Measurements from ENCODE around the gene SH3PXD2B. TPM values are rescaled to one million over a fixed set of nuclear protein-coding genes. Genes with fewer than 3 reads are reported as not detected.
"Not testable (repeated sequence)": the region's sequence is repeated elsewhere in the genome, so short reads cannot be mapped to it uniquely, and the experiment has no call there.

The SH3PXD2B gene
- total RNA-seq, 1 donor = 0.52 TPM

DNA sequence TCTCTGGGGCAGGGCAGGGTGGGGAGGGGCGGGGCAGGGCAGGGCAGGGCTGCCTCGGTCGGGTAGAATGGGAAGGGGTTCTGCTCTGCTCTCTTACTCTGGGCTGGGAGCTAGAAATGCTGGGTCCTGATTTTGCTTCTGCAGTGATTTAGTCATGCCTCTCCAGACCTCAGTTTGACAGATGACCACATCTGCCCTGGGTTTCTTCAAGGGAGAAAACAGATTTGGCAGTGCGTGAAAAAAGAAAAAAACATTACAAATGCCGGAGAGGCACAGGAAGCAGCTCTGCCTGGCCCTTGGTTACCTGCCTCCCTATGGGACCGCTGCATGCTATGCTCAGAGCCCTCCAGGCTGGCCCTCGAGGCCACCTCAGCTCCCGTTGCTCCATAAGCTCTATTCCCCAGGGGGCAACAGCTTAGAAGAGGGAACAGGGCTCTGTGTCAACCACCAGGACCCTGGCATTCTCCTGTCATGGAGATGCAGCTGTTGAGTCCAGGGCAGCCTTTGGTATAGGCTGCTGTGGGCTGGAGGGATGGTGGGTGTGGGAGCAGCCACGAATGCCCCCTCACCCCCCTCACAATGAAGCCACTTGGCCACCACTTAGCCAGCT lies 117.5 kb downstream of the SH3PXD2B start:
- no peak overlapping the region for H3K4me3 ChIP-seq (ENCODE audit: low read length)
- H3K9me3 ChIP-seq (ENCODE audit: low read depth, low read length) = no peaks in the 10 kb centered on the region
- H3K27me3 ChIP-seq (ENCODE audit: insufficient read depth, low read length) = no peaks in the 10 kb centered on the region
- no peaks in the 10 kb centered on the region for H3K4me1 ChIP-seq (ENCODE audit: insufficient read depth, low read length)

DNA sequence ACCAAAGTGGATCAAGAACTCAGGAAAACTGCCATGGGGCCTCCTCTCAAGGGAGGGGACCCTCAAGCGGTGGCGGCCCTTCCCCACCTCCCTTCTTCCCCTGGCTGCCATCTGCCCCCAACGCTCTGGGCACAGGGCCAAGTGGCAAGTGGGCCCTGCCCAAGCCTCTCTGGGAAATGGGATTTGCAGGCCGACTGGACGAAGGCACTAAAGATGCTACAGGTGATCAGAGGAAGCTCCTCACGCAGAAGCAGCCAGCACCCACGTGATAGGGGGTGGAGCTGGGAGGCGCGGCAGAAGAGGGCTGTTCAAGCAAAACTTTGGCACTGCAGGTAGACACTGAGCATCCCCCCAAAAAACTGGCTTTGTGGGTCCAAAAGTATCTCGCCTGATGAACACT lies 118.1 kb downstream of the SH3PXD2B start:
- Histone ChIP-seq H3K9me3 (ENCODE audit: low read depth, low read length) (no peaks in the 10 kb centered on the region), H3K4me1 (ENCODE audit: insufficient read depth, low read length) (no peaks in the 10 kb centered on the region), H3K27me3 (ENCODE audit: insufficient read depth, low read length) (no peaks in the 10 kb centered on the region), H3K4me3 (ENCODE audit: low read length) (no peak overlapping the region)

DNA sequence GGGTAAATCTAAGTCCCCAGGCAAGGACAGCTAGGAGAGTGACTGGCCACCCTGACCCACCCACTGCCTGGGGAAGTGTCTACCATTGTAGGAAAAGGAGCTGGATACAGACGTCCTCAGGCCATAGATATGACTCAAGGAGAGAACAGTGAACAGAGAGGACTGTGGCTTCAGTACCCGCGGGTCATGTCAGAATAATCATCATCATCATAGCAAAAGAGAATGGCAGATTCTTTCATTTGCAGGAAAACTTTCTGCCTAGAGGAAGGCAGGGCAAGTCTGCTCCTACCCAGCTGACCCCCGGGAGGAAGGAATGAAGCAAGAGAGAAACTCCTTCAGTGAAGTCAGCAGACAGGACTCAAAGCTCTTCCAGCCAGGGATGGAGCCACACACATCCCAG lies 118.6 kb downstream of the SH3PXD2B start:
- Histone ChIP-seq H3K27me3 (ENCODE audit: insufficient read depth, low read length) (no peaks in the 10 kb centered on the region), H3K4me1 (ENCODE audit: insufficient read depth, low read length) (no peaks in the 10 kb centered on the region), H3K4me3 (ENCODE audit: low read length) (no peak overlapping the region), H3K9me3 (ENCODE audit: low read depth, low read length) (no peaks in the 10 kb centered on the region)

DNA sequence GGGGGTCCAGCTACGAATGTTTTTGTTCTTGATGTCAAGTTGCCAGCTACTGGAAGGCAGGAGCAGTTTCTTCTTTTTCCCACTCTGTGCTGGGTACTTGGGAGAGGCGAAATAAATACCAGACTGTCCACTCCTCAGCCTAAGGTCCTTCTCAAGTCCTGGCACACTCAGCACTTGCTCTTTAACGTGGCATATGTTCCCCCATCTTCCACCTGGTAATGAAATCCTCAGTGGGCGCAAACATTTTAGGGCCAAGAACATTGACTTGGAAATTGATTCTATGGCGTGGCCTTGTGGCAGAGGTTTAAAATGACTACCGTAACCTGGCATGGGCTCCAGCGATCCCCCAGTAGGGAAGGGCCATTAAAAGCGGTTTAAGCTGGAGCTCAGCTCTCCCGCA lies 119.7 kb downstream of the SH3PXD2B start:
- H3K27me3 ChIP-seq (ENCODE audit: insufficient read depth, low read length) = no peaks in the 10 kb centered on the region

DNA sequence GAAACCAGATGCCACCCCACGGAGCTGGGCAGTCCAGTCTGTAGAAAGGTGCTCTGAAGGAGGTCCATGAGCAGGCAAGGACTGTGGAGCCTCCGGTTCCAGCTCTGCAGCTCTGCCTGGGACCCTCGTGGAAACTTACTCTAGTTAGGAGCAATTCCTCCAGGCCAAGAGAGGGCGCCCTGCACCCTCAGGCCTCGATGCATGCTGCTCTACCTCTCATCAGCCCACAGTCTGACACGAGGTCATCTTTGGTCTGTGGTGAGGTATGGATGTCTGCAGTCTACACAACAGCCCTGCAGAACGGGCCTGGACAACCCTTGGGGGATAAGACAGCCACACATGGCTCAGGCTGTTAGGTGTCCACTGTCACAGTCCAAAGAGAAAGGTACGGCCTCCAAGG lies 120.1 kb downstream of the SH3PXD2B start:
- no peak overlapping the region for H3K4me3 ChIP-seq (ENCODE audit: low read length)
- no peaks in the 10 kb centered on the region for H3K27me3 ChIP-seq (ENCODE audit: insufficient read depth, low read length)
- H3K9me3 ChIP-seq (ENCODE audit: low read depth, low read length) = no peaks in the 10 kb centered on the region
- no peaks in the 10 kb centered on the region for H3K4me1 ChIP-seq (ENCODE audit: insufficient read depth, low read length)

More for the DNA sequence above, 119.7 kb downstream of the SH3PXD2B start:
- Histone ChIP-seq H3K9me3 (ENCODE audit: low read depth, low read length) (no peaks in the 10 kb centered on the region), H3K4me3 (ENCODE audit: low read length) (no peak overlapping the region), H3K4me1 (ENCODE audit: insufficient read depth, low read length) (no peaks in the 10 kb centered on the region)

DNA sequence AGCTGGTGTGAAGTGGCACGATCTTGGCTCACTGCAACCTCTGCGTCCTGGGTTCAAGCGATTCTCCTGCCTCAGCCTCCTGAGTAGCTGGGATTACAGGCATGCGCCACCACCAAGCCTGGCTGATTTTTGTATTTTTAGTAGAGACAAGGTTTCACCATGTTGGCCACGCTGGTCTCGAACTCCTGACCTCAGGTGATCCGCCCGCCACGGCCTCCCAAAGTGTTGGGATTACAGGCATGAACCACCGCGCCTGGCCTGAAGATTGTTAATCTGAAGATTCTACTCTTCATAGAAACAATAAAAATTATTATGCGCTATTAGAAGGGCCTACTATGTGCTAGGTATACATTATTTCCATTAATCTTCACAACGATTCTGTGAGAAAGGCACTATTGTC lies 127.4 kb downstream of the SH3PXD2B start:
- H3K9me3 ChIP-seq (ENCODE audit: low read depth, low read length); H3K27me3 ChIP-seq (ENCODE audit: insufficient read depth, low read length); H3K4me3 ChIP-seq (ENCODE audit: low read length): not testable (repeated sequence)

DNA sequence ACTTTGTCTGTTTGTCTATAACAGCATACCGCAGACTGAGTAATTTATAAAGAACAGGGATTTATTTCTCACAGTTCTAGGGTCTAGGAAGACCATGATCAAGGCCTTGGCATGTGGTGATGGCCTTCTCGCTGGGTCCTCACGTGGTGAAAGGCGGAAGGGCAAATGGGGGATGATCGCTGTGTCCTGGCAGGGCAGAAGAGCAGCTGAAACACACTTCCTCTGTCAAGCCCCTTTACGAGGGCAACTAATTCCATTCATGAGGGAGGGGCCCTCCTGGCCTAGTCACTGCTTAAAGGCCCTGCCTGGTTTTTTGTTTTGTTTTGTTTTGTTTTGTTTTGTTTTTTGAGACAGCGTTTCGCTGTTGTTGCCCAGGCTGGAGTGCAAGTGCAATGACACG lies 128.9 kb downstream of the SH3PXD2B start:
- no peaks in the 10 kb centered on the region for H3K27me3 ChIP-seq (ENCODE audit: insufficient read depth, low read length)
- no peaks in the 10 kb centered on the region for H3K9me3 ChIP-seq (ENCODE audit: low read depth, low read length)
- H3K4me1 ChIP-seq (ENCODE audit: insufficient read depth, low read length) = no peaks in the 10 kb centered on the region
- H3K4me3 ChIP-seq (ENCODE audit: low read length) = no peak overlapping the region

More for the DNA sequence above, 127.4 kb downstream of the SH3PXD2B start:
- H3K4me1 ChIP-seq (ENCODE audit: insufficient read depth, low read length) = not testable (repeated sequence)

DNA sequence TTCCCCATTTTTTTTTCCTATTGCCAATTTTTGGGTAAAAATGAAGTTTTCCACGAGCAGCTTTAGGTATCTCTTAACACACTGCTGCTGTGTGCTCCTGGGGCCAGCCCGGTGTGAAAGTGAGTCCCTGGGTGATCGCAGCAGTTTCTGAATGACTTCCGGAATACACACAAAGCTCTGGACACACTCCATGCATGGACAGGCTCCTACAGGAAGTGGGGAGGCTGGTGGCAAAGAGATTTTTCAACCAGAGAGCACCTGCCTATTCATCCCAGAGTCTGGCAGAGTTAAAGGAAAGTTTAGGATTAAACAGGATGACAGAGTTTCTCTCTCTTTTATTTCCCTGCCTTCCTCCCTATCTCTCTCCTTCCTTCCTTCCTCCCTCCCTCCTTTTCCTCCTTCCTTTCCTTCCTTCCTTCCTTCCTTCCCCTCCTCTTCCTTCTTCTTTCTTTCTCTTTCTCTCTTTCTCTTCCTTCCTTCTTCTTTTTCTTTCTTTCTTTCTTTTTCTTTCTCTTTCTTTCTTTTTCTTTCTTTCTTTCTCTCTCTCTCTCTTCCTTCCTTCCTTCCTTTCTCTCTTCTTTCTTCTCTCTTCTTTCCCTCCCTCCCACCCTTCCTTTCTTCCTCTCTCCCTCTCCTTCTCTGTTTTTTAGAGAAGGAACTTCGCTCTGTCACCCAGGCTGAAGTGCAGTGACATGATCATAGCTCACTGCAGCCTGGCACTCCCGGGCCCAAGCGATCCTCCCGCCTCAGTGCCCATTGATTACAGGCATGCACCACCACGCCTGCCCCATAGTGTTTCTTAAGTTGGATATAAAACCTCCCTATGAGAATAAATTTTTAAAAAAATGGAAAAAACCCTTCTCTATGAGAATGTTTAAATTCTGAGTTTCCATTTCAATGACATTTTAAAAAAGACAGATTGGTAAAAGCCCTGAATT lies 132.0 kb downstream of the SH3PXD2B start:
- H3K27me3 ChIP-seq (ENCODE audit: insufficient read depth, low read length) = no peaks in the 10 kb centered on the region
- no peaks in the 10 kb centered on the region for H3K9me3 ChIP-seq (ENCODE audit: low read depth, low read length)
- H3K4me1 ChIP-seq (ENCODE audit: insufficient read depth, low read length) = no peaks in the 10 kb centered on the region
- H3K4me3 ChIP-seq (ENCODE audit: low read length) = no peak overlapping the region

DNA sequence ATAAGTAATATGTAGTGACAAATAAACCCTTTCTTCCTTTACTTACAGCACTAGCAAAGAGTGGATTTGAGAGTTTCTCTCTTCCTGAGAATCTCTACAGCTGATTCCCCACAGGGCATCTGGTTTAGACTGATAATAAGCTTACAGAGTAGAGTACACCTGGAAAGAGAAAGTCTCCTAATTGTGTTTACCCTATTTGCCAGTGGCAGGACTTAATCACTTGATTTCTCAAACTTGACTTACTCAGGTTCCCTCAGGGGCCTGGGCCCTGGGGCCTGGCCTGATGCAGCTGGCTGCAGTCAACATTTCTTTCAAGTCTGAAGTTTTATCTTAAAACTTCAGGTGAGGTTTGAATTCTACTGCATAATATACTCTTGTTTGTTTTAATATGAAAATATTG lies 132.7 kb downstream of the SH3PXD2B start:
- Histone ChIP-seq H3K4me3 (ENCODE audit: low read length) (no peak overlapping the region), H3K4me1 (ENCODE audit: insufficient read depth, low read length) (no peaks in the 10 kb centered on the region), H3K27me3 (ENCODE audit: insufficient read depth, low read length) (no peaks in the 10 kb centered on the region), H3K9me3 (ENCODE audit: low read depth, low read length) (no peaks in the 10 kb centered on the region)

DNA sequence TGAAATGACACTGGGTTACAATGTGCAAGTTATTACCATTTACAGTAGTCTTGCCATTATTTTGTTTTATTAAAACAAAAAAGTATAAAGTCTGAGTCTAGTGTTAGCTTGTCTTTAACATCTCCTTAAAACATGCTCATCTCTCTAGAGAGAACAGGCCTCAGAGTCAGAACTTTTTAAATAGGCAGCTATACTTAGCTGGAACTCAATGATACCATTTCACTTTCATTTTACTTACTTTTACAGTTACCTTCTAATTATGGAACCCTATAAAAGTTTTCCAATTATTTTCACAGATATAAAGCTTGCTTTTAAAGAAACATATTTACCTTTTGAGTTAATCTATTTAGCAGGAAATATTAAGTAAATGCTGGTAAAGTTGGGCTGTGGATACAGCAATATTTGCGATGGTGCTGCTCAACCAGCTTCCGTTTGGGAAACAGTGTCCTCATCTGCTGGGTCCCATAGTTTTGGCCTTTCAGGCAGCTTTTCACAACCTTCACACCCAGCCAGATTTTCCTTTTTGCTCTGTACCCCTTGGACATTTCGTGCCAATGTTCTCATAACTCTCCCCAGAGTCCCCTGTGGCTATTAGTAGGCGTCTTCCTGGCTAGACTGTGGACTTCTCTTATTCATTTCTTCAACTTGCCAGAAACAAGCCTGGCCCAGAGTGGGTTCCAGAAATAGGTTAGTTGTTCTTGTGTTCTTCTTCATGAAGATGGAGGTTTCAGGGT lies 134.4 kb downstream of the SH3PXD2B start:
- no peaks in the 10 kb centered on the region for H3K27me3 ChIP-seq (ENCODE audit: insufficient read depth, low read length)
- H3K4me3 ChIP-seq (ENCODE audit: low read length) = no peak overlapping the region
- H3K4me1 ChIP-seq (ENCODE audit: insufficient read depth, low read length) = no peaks in the 10 kb centered on the region
- H3K9me3 ChIP-seq (ENCODE audit: low read depth, low read length) = no peaks in the 10 kb centered on the region

DNA sequence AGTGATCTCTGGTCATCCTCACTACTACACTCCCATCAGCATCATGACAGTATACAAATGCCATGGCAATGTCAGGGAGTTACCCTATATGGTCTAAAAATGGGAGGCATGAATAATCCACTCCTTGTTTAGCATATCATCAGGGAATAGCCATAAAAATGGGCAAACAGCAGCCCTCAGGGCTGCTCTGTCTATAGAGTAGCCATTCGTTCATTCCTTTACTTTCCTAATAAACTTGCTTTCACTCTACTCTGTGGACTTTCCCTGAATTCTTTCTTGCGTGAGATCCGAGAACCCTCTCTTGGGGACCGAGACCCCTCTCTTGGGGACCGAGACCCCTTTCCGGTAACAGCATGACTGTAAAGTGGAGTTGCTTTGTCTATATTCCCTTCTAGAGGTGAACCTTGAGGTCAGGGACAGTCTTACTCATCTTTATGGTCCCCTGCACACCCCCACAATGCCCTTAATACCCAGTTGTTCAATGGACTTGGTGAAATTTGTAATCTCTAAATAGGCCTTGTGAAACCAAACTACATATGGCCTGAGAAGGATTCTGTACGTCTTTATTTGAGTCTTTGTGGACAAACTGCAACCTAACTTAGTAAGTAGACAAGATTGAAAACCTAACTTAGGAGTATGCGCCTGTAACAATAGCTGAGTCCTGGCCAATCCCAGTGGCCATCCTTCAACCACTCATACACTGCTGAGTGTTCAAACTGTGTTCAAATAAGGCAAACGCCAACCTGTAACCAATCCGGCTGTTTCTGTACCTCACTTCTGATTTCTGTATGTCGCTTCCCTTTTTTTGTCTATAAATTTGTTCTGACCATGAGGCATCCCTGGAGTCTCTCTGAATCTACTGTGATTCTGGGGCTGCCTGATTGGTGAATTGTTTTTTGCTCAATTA lies 138.5 kb downstream of the SH3PXD2B start:
- no peaks in the 10 kb centered on the region for H3K4me1 ChIP-seq (ENCODE audit: insufficient read depth, low read length)
- H3K9me3 ChIP-seq (ENCODE audit: low read depth, low read length) = no peaks in the 10 kb centered on the region
- H3K4me3 ChIP-seq (ENCODE audit: low read length) = no peak overlapping the region
- H3K27me3 ChIP-seq (ENCODE audit: insufficient read depth, low read length) = no peaks in the 10 kb centered on the region

DNA sequence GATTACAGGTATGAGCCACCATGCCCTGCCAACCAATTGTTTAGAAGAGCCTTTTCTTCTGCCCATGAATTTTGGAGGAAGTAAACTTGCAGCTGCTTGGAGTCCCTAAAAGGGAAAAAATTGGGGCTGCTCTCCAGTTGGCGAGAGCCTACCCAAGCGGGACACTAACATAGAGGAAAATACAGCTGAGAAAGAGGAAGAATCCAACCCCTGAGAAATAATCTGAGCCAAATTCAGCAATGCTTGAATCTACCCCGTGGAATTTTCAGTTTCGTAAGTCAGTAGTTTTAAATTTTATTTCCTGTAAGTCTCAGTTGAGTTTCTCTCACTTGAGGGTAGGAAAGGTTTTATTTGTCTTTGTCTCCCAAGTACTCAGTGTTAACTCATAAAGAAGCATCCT lies 140.4 kb downstream of the SH3PXD2B start:
- no peaks in the 10 kb centered on the region for H3K27me3 ChIP-seq (ENCODE audit: insufficient read depth, low read length)
- H3K4me1 ChIP-seq (ENCODE audit: insufficient read depth, low read length) = no peaks in the 10 kb centered on the region
- no peak overlapping the region for H3K4me3 ChIP-seq (ENCODE audit: low read length)
- H3K9me3 ChIP-seq (ENCODE audit: low read depth, low read length) = no peaks in the 10 kb centered on the region

DNA sequence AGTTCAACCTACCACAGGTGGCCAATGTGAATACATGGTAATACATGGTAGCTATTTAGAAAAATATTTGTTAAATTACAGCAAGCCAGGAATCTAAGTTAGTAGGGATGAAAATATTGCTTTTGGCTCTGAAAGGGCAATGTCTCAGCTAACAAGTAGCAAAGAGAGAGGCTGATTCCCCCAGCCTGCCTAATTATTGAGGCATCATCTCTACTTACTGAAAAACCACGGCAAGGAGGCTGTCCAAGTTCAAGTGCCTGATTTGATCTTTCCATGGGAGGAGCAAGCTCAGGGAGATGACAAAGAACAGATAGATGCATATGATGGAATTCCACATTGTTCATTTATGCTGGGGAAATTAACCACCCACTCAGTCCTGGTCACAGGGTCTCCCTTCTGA lies 142.0 kb downstream of the SH3PXD2B start:
- Histone ChIP-seq H3K4me3 (ENCODE audit: low read length) (no peak overlapping the region), H3K9me3 (ENCODE audit: low read depth, low read length) (no peaks in the 10 kb centered on the region), H3K27me3 (ENCODE audit: insufficient read depth, low read length) (no peaks in the 10 kb centered on the region), H3K4me1 (ENCODE audit: insufficient read depth, low read length) (no peaks in the 10 kb centered on the region)

DNA sequence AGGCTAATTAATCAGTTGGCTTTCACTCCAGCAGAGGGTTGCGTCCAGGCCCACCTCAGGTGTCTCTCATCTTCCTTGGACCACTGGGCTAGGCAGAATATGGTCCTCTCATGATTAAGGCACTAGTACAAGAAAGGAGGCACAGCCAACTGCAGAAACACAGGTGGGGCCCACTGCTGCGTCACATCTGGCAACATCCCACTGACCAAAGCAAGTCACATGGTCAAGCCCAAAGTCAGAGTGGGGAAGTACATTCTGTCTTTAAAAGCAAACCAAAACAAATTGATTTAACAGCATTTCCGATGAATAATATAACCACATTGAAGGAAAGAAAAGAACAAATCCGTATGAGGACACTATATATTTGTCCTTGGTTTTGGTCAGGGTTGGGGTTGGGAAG lies 142.7 kb downstream of the SH3PXD2B start:
- Histone ChIP-seq H3K9me3 (ENCODE audit: low read depth, low read length) (no peaks in the 10 kb centered on the region), H3K27me3 (ENCODE audit: insufficient read depth, low read length) (no peaks in the 10 kb centered on the region), H3K4me3 (ENCODE audit: low read length) (no peak overlapping the region), H3K4me1 (ENCODE audit: insufficient read depth, low read length) (no peaks in the 10 kb centered on the region)

Data from mononuclear cell (primary cell).